HCEC 1CT (cell line): ENCODE data around the gene CPSF3.
A peak's percentile ranks its signal among the peaks of the same experiment; 100 is the strongest.

Source experiments
- DNase-seq: peaks from one replicate; pipeline ENCODE4 v3.0.0-alpha.2; 2017

Gene CPSF3

DNA sequence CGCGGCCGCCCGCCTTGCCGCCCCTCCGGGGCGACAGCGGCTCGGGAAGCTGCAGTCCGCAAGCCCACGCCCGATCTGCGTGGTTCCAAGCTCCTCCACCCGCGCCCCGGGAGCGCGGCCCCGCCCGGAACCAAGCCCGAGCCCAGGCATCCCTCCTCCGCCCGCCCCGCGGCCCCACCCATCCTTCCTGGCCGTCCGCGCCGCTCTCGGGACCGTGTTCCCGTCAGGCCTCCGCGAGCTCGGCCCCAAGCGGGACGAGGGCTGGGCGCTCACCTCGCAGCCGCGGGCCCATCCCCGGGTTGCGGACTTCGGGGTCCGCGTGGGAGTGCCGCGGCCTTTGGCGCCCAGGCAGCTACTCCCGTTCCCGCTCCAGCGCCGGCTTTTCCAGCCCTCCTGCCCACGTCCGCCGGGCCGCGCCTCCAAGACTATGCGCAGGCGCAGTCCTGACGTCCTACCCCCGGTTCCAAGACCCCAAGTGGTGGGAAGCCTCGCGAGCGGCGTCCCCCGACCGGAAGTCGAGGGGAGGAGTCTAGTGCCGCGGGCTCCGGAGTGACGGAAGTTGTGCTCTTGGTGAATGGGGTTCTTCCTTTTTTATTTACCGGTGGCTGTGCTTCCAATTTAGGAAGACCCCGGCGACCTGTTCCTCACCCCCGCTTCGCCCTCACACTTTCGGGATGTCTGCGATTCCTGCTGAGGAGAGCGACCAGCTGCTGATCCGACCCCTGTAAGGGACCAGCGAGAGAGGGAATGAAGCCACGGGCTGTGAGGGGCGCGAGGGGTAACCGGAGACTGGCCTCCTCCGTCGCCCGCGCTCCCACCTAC, at the start of gene CPSF3, which contains the start of gene ITGB1BP1:
CPSF3 (plus strand) TSS at position 555 of the 822 bp plus-strand sequence; CDS start at position 675, 120 bp downstream.
ITGB1BP1 (minus strand) TSS at position 429 of the 822 bp plus-strand sequence. CDS start 4,831 bp downstream, outside the sequence.
- DNase-seq, result peak; percentile 97

DNA sequence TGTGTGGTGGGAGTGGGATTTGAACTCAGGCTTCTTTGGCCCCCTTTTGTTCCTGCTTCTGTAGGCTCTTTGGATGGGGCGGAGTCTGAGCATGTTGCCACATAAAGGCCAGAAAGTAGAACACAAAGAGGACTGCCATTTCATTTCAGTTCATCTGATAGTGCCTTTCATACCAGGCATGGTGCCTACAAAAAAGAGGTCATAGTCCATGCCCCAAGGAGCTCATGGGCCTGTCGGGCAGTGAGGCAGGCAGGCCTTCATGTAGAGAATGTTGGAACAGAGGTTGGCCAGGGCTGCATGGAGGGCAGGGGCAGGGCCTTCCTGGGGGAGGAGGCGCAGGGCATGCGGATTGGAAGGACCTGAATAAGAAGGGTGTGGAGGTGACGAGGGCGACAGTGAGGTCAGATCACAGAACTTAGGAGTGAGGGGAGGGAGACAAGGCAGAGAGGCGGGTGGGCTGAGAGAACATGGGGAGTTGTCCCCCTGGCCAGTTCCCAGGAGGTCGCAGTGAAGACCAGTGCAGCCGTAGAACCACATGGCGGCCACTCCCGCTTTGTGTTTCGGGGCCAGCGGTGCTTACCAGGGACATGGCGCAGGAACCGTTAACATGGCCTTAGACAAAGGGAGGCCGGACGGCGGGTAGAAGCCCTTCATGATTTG, 49.3 kb upstream of the CPSF3 start:
- DNase-seq, result no peak

DNA sequence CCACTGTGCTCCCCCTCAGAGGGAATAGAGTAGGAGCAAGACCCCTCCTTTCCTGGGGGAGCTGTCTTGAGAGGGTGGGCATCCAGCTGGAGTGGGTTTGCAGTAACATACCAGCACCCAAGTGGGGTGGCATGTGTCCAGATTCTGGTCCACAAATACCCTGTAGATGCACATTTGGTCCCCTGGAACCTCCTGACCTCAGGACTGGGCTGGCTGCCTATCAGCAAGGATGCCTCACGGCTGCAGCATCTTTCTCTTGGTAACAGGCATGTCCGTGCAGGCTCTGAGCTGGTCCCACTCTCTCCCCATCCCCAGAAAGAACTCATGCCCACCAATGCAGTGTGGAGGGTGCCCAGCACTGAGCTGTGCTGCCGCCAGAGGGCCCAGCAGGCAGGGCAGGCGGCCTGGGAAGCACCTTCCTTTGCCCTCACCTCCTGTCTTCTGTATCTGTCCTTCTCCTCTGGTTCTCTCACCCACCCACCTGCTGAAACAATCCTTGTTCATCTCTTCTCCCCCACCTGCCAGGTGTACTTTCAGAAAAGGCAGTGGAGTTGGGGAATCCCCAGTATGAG, 47.5 kb upstream of the CPSF3 start:
- DNase-seq, result no peak

DNA sequence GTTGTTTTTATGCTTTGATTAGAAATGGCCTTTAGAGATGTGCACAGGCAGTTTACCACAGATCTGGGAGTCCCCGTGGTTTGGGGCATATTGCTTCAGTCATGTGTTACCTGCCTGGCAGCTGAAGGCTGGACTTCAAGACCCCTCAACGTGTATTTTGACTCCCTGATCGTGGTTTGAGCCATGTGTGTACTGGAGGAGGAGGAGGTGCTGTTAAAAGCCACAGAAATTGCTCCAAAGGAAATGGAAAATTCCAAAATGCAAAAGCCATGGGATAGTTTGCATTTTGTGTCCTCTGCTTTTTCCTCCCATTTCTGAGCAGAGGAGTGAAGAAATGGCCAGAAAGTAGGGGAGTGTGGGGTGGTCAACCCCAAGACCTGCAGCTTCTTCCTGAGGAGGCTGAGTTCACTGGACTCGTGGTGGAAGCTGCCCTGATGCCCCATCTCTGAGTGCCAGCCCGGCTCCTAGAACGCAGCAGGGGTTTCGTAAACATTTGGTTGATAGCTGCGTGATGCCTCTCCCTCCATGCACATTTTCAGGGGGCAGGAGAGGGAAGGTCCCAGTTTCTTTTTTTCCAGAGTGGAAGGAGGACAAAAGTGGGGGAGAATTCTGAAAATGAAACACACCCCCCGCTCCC, 45.9 kb upstream of the CPSF3 start:
- DNase-seq, result no peak

DNA sequence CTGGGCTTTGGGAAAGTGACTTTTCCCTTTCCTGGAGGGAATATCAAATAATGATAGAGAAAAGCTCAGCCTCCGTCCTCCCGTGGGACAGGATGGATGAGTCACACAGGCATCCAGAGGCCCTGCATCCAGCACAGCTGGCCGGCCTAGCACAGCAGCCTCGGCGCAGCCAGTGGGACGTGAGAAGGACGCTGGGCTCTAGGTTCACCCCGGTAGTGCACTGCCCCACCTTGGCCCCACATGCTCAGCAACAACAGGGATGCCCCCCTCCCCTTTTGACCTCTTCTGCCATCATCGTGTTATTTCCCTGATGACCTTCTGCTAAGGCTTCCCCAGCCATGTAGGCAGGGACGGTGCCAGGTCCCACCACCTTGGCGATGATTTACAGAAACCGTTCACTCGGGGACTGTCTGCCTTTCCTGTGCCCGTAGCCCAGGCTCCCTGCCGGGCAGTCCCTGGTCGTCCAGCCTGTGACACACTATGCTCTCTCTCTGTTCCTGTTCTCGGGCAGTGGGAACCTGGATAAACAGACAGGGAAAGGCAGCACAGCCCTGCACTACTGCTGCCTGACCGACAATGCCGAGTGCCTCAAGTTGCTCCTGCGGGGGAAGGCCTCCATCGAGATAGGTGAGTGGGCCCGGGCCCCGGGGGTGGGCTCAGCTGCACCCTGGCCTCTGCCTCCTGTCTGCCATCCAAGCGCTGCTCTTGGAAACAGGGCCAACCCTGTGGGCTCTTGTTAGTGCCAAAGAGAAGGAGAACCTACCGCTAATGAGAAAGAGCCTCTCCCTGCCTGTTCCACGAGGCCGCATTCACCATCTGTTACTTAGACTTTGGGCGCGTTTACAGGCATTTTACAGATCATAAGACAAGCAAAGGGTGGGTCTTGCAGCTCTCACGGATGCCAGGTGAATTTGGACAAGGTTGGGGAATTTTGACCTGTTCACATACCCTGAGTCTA, 44.7 kb upstream of the CPSF3 start:
- DNase-seq, result peak; percentile 84

DNA sequence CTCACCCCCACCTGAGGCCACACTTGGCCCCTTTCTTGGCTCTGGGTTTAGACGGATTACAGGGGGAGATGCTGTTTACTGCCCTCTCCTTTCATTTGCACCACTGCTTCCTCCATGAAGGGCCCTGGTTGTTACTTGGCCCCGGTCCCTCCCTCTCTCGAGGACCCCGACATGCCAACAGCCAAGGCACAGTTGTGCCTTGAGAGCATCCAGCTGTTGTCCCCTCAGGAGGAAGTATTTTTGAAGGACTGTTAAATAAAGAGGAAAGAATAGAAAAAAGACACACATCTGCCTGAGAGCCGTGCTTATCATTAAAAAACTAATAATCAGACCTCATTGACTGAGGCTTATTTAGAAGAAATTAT, 44.1 kb upstream of the CPSF3 start:
- no peak for DNase-seq

DNA sequence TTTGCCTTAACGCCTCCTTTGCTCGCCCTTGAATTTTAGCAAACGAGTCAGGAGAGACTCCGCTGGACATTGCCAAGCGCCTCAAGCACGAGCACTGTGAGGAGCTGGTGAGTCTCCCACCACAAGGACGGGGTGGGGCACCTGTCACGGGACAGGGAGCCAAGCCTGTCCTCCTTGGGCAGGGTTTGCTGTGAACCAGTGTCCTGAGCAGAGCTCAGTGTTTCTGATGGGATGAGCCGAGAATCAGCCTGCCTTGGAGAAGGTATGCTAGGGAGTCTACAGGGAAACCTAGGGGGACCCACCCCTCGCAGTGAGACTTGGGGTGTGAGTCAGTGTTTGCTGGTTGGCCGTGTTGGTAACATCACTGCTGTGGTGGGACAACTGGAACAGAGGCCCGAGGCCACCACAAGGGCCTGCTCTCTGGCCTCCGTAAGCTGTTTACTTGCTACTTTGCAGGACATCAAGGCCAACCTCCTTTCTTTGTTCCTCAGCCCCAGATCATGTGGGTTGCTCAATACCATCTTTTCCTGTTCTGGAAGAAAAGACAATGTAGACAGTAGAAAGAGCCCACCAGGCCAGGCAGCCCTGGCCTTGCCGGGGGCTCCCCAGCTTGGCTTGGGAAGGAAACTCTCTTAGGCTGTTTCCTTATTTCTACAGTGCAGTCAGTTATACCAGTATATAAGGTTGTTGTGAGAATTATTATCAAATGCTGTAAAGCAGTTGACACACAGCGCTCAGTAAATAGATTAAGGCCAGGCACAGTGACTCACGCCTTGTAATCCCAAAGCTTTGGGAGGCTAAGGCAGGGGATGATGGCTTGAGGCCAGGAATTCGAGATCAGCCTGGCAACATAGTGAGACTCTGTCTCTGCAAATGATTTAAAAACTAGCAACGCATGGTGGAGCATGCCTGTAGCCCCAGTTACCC, 42.5 kb upstream of the CPSF3 start:
- DNase-seq, result peak; percentile 91

DNA sequence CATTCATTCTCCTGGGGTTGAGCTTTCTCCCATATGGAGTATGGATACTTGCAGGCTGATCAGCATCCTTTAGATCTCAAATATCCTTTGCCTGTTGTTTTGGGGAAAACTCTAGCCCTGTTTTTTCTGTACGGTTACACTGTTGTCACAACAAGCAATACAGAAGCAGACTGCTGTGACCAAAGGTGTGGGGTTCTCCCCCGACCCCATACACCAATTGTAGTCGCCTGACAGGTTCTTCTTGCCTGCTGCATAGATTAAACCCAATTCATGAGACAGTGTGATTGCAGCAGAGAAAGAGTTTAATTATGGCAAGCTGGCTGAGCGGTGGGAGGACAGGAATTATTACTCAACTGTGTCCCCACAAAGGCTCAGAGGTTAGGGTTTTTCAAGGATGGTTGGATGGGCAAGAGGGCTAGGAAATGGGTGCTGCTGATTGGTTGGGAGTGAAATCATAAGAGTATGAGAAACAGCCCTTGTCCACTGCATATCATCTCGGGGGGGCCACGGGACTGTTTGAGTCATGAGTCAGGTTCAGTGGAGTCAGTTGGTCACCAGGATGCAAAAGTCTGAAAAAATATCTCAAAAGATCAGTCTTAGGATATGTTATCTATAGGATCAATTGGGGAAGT, 40.7 kb upstream of the CPSF3 start:
- peak; percentile 57 for DNase-seq

DNA sequence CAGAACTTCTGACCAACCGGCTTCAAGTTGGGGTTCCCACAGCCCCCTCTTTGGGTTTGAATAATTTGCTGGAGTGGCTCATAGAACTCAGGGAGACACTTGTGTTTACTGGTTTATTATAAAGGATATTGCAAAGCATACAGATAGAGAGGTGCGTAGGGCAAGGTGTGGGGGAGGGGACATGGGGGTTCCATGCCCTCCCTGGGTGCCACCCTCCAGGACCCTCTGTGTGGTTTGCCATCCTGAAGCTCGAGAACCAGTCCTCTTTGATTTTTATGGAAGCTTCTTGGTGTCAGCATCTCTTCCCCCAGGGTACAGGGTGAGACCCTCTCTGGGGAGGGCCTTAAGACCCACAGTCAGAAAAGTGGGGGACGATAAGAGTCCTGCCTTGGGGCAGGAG, 38.9 kb upstream of the CPSF3 start:
- no peak for DNase-seq

DNA sequence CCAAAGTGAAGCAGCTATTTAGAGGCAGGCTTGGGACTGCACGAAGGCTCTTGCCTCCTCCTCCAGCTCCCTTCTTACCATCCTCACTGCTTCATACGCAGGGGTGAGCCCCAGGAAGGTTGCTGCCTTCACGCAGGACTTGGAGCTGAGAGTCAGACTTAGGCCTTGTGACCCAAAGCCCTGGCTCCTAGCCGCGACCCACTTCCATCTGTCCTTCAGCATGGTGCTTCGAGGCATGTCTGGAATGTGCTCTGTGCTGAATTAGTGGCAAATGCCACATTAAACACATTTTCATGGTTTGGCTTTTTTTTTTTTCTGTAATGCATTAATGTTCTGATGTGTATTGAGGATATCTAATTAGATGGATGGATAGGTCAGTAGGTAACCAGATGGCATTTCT, 37.6 kb upstream of the CPSF3 start:
- DNase-seq, result no peak

DNA sequence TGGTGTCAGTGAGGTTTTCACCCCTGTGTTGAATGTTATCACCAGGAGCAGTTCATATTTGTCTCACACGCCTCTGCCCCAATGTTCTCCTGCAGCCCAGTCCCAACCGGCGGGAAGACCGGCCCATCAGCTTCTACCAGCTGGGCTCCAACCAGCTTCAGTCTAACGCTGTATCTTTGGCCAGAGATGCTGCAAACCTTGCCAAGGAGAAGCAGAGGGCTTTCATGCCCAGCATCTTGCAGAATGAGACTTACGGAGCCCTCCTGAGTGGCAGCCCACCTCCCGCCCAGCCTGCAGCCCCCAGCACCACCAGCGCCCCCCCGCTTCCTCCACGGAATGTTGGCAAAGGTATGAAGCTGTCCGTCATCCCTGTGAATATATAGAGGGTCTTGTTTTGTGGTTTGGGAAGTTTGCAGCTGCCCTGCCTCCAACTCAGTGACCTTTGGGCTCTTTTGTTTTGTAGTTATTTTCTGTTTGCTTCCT, 35.2 kb upstream of the CPSF3 start:
- no peak for DNase-seq

DNA sequence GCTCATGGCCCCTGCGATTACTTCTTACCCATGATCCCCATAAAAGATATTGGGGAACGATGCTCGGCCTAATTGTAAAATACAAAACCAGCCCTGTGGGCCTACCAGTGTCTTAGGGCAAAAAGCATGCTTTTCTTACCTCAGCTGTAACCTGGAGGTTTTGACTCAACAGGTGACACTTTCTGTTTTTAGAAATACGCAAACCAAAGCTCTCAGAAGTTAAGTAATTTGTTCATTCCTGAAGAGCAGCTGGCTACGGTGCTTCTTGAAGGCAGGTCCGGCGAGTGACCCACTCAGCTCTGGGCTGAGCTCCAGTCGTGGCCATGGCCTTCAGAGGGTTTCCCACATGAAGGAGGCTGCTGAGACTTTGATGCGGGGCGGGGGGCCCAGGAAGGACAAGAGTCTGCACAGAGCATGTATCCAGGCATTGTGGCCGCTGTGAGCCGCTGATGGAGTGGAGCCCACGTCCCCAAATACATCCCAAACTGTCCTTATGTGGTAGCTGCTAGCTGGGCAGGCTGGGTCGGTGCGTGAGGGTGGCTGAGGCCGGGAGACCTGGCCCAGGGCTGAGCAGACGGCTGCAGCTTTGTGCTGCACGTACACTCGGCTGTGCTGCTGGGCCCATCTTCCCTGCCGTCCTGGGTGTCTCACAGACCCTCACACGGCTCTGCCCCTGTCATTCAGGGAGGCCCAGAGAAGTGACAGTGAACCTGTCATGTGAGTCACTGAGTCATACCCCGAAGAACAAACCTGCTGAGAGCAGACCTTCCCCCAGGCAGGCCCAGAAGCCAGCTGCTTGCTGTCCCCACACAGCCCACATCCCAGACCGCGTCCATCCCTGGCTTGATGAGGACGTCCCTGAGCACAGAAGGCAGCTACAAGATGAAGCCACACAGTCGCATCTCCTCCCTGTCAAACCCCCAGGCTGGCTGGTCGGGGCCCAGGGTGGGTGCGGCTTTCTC, 34.2 kb upstream of the CPSF3 start:
- DNase-seq, result no peak

DNA sequence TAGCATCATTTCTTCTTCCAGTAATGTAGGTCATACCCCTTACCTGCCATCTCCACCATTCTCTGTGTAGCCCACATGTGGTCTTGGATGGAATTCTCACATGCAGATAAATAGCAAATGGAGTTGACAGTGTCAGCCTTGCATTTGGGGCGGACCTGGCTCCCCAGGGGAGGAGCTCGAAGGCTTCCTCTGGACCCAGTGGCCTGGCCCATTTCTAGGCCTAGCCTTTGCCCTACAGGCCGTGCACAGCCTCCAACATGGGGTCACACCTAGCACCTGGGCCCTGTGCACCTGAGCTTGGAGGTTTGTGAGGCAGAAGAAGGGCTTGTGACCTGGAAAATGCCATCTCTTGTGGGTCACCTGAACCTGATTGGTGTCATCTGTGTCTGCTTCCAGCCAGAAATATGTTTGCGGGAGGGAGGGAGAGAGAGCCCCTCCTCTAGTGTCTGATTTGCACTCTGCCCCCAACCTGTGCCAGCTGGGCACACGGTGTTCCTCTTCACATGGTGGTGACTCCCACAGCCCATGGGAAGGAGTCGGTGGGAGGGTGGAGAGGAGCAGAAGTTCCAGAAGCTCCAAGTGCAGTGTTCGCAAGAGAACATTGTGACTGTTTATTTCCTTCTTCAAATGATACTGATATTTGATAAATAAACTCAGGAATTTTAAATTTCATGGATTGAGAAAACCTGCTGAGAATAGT, 33.2 kb upstream of the CPSF3 start:
- no peak for DNase-seq

DNA sequence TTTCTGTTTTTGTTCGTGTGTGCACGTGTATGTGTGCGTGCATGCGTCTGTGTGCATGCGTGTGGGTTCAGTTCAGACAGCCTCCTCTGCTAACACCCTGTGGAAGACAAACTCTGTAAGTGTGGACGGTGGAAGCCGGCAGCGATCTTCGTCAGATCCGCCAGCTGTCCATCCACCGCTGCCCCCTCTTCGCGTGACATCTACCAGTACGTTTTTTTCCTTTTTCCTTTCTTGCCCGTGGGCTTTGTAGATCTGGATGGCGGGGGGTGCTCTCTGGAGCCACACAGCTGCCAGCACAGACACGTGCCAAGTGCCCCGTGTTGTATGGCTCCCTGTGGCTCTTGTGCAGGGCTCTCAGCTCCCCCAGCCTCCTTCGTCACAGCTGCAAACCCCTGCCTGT, 32.5 kb upstream of the CPSF3 start:
- DNase-seq, result no peak

DNA sequence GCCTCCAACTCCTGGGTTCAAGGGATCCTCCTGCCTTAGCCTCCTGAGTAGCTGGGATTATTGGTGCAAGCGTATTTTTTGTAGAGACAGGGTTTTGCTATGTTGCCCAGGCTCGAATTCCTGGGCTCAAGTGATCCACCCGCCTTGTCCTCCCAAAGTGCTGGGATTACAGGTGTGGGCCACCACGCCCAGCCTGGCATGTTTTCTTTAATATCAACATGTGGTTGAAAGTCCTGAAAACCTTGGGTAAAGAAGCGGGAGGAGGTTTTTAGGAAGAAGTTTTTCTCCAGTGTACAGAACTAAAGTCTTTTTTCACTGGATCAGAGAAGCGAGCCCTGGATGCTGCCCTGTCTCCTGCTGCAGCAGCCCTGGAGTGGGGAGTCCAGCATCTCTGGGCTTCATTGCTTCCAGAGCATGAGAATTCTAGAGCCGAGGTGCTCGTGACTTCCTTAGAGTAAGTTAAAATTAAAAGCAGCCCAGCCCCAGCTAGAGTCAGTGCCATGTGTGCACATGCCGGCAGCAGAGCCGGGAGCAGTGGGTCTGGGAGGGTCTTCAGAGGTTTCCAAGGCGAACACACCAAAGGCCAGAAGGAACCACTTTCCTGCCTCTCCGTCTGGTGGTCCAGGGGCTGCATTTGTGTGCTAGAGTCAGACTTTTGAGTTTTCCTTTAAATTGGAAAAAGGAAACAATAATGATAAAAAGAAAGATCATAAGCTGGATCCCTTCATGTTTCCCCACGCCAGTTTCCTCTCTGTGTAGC, 31.3 kb upstream of the CPSF3 start:
- no peak for DNase-seq

DNA sequence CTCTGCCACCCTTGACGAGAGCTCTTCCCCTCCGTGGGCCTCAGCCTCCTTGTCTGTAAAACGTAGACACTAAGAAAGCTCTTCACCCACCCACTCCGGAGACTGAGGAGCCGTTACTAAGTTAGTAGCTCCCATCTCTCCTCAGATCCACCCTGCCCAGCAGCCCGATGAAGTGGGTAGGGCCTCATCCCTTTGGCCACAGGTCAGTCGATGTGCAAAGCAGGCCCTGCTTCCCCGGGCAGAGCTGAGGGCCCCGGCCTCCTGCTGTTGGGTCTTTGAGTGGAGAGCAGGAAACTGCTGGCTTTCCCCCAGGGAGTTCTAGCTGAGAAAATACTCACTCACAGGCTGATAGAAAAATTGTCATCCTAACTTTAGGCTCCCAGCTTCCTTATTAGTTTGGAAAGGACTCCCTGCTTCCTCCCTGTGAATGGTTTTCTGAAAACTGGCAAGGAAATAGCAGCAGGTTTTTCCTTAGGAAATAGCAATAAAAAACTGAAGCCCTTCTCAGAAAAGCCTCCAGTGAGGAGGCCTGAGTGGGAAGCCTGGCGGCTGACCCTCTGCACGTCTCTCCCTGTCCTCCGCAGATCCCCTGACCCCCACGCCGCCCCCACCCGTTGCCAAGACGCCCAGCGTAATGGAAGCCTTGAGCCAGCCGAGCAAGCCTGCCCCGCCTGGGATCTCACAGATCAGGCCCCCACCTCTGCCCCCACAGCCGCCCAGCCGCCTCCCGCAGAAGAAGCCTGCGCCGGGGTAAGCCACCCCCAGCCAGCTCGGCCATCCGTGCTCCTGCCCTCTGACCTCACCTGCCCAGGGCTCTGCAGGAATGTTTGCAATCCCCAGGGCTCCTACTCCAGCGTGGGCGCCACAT, 30.3 kb upstream of the CPSF3 start:
- no peak for DNase-seq

DNA sequence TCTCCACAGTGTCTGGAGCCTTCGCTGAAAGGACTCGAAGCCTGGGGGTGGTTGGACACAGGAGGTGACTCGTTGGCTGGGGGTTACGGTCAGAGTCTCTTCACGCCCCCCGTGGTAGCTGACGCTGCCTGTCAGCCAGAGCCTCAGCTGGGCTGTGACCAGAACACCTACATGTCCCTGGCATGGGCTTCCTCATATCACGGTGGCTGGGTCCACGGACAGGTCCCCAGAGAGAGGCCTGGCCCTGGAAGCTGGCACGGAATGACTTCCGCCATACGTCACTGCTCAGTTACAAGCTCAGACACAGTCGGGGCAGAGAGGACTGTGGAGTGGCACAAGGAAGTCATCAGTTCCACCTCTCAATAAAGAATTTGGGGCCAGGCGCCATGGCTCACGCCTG, 28.6 kb upstream of the CPSF3 start:
- no peak for DNase-seq
